Endothelial cell of umbilical vein (primary cell): ENCODE measurements around the gene ENO2. TPM values are rescaled to one million over a fixed set of nuclear protein-coding genes. Genes with fewer than 3 reads are reported as not detected.

Experiments
- BruUV-seq: library from RNA; stranded (reverse); fragments of 400-500 nt; replicated peaks from 2 replicates; lab custom pipeline; 2021; lab: Mats Ljungman, UMichigan
- CTCF ChIA-PET: fragments of 300-600, 350-600 bp; sonication (Branson Sonifier 250); formaldehyde crosslinking; loops from one replicate; lab custom pipeline; 2021; ENCODE audit warnings: antibody characterized with exemption, inconsistent platforms; lab: Charles Lee
- POLR2A ChIA-PET: fragments of 300-600, 350-600 bp; sonication (Branson Sonifier 250); formaldehyde crosslinking; loops from one replicate; lab custom pipeline; 2021; ENCODE audit warnings: antibody characterized with exemption, inconsistent platforms; lab: Charles Lee
- DNase-seq: peaks from one replicate; pipeline ENCODE4 v3.0.0-alpha.2; 2011; ENCODE audit warnings: low read depth, low spot score
- FAIRE-seq: peaks from 2 replicates; lab custom pipeline; 2011; peaks lifted over from hg19 to GRCh38; lab: Jason Lieb, UNC
- H2AFZ ChIP-seq: 2 replicates; pipeline ENCODE4 v1.6.0; 2012; ENCODE audit warnings: low read depth, low read length, control low read depth, inconsistent platforms
- H3K27ac ChIP-seq: 2 replicates; pipeline ENCODE4 v1.5.1; 2011; ENCODE audit warnings: low read depth, mild to moderate bottlenecking, control low read depth, low read length, moderate library complexity; ENCODE audit not compliant: insufficient read depth
- H3K27me3 ChIP-seq, 2 experiments: 2 replicates each; pipeline versions ENCODE4 v1.6.0 to v1.6.1; 2011; ENCODE audit warnings: low read length in 2 of 2, mixed read lengths in 1 of 2; ENCODE audit not compliant: control insufficient read depth in 2 of 2, insufficient read depth in 2 of 2
- H3K36me3 ChIP-seq, 2 experiments: 2 replicates in 1 of 2; 3 replicates in 1 of 2; pipeline ENCODE4 v1.5.1; 2011; ENCODE audit warnings: low read length in 2 of 2, mild to moderate bottlenecking in 1 of 2, moderate library complexity in 1 of 2; ENCODE audit not compliant: control insufficient read depth in 2 of 2, insufficient read depth in 2 of 2; ENCODE audit errors: extremely low read depth in 1 of 2
- H3K4me1 ChIP-seq: 3 replicates; pipeline ENCODE4 v1.5.1; 2011; ENCODE audit warnings: mild to moderate bottlenecking, low read length; ENCODE audit not compliant: control insufficient read depth, insufficient read depth; ENCODE audit errors: extremely low read depth
- H3K4me2 ChIP-seq: 2 replicates; pipeline ENCODE4 v1.6.1; 2011; ENCODE audit warnings: low read length, control low read depth, mixed read lengths; ENCODE audit not compliant: insufficient read depth
- H3K4me3 ChIP-seq, 3 experiments: fragments of 200-600 bp in 1 of 3; sonication (generic), shearing (Covaris generic) in 1 of 3; replicated peaks in 1 of 3; 2 replicates each; pipeline ENCODE4 v1.5.1; 2011 to 2016; ENCODE audit warnings: control low read depth in 3 of 3, low read length in 3 of 3, mild to moderate bottlenecking in 2 of 3, inconsistent platforms in 1 of 3, low read depth in 1 of 3, moderate library complexity in 1 of 3; ENCODE audit not compliant: insufficient read depth in 1 of 3
- H3K79me2 ChIP-seq: 2 replicates; pipeline ENCODE4 v1.6.0; 2012; ENCODE audit warnings: low read length, inconsistent platforms; ENCODE audit not compliant: control insufficient read depth, insufficient read depth
- H3K9ac ChIP-seq: replicated peaks from 2 replicates; pipeline ENCODE3; 2011; ENCODE audit warnings: low read length, control low read depth; ENCODE audit not compliant: insufficient read depth; ENCODE audit errors: extremely low read depth
- H3K9me1 ChIP-seq: replicated peaks from 3 replicates; pipeline ENCODE4 v1.6.0; 2011; ENCODE audit warnings: mild to moderate bottlenecking, low read length; ENCODE audit not compliant: control insufficient read depth, insufficient read depth; ENCODE audit errors: extremely low read depth
- H3K9me3 ChIP-seq: replicated peaks from 2 replicates; pipeline ENCODE4 v1.5.1; 2012; ENCODE audit warnings: low read length, inconsistent platforms; ENCODE audit not compliant: control insufficient read depth, insufficient read depth
- H4K20me1 ChIP-seq: replicated peaks from 2 replicates; pipeline ENCODE3; 2011; ENCODE audit warnings: mild to moderate bottlenecking, low read length; ENCODE audit not compliant: control insufficient read depth, insufficient read depth; ENCODE audit errors: extremely low read depth
- EZH2 ChIP-seq: IDR thresholded peaks from 2 replicates; pipeline ENCODE4 v1.6.1; 2012; ENCODE audit warnings: borderline replicate concordance, low read depth, mild to moderate bottlenecking, moderate library complexity, low read length, inconsistent platforms; ENCODE audit not compliant: severe bottlenecking
- FOS ChIP-seq: IDR thresholded peaks from 2 replicates; pipeline ENCODE4 v1.6.1; 2011; ENCODE audit warnings: mild to moderate bottlenecking, low read length, moderate library complexity, borderline replicate concordance; ENCODE audit not compliant: insufficient read depth
- GATA2 ChIP-seq: IDR thresholded peaks from 2 replicates; pipeline ENCODE4 v1.7.0; 2011; ENCODE audit warnings: low read depth, mild to moderate bottlenecking, moderate library complexity, mixed read lengths, low read length; ENCODE audit not compliant: insufficient read length, insufficient read depth
- JUN ChIP-seq: IDR thresholded peaks from 2 replicates; pipeline ENCODE4 v1.6.1; 2011; ENCODE audit warnings: borderline replicate concordance, low read depth; ENCODE audit not compliant: insufficient read length, insufficient read depth
- MYC ChIP-seq: IDR thresholded peaks from one replicate; pipeline ENCODE4 v1.6.1; 2011; ENCODE audit warnings: mild to moderate bottlenecking, low read depth, low read length
- POLR2A ChIP-seq: IDR thresholded peaks from 2 replicates; pipeline ENCODE4 v1.6.1; 2012; ENCODE audit warnings: low read depth, mild to moderate bottlenecking, control low read depth, low read length
- POLR2AphosphoS5 ChIP-seq: IDR thresholded peaks from 2 replicates; pipeline ENCODE4 v1.6.1; 2012; ENCODE audit warnings: low read depth, mild to moderate bottlenecking, control low read depth, low read length, moderate library complexity; ENCODE audit not compliant: insufficient read depth
- dilution Hi-C: fragments of 300-500 bp; cut with MboI; formaldehyde crosslinking; loops from one replicate; pipeline ENCODE4 v1.15.0; 2019; ENCODE audit warnings: low sequenced_read_pairs; ENCODE audit not compliant: extremely low pct_ligation_motif_present
- intact Hi-C: fragments of 100-400 bp; cut with micrococcal nuclease; formaldehyde crosslinking; loops from one replicate; pipeline ENCODE4 v1.10.0; 2022
- polyA plus RNA-seq, 4 experiments: library from polyadenylated mRNA; depleted of rRNA in 3 of 4; stranded (reverse) in 3 of 4; unstranded in 1 of 4; fragments of >200 nt; gene quantifications; 2 replicates each; pipeline versions ENCODE4 v1.2.1 to v1.2.3, GENCODE V29; 2011 to 2012; ENCODE audit warnings: missing spikeins in 1 of 4
- total RNA-seq: library from RNA; stranded (reverse); gene quantifications from 2 replicates; pipeline ENCODE4 v1.2.3, GENCODE V29; 2021
- TF ChIP-seq, protein P1 (sequence below): IDR thresholded peaks from 2 replicates; pipeline ENCODE4 v1.6.1; 2011; ENCODE audit not compliant: insufficient read depth, insufficient read length
- TF ChIP-seq, protein P2 (sequence below), 2 donors: IDR thresholded peaks; 1 replicate in 1 of 2; 2 replicates in 1 of 2; pipeline ENCODE4 v1.5.1; 2011; ENCODE audit warnings: low read length in 2 of 2, mild to moderate bottlenecking in 2 of 2, moderate library complexity in 2 of 2, control low read depth in 1 of 2, inconsistent platforms in 1 of 2, low read depth in 1 of 2; ENCODE audit not compliant: insufficient read depth in 1 of 2; ENCODE audit errors: extremely low read depth in 1 of 2

The ENO2 gene
- total and polyA plus RNA-seq, 2 donors (not counting 3 experiments of a cell fraction or from before 2014, with no cell fraction given), result 11.4 to 18.6 TPM

DNA sequence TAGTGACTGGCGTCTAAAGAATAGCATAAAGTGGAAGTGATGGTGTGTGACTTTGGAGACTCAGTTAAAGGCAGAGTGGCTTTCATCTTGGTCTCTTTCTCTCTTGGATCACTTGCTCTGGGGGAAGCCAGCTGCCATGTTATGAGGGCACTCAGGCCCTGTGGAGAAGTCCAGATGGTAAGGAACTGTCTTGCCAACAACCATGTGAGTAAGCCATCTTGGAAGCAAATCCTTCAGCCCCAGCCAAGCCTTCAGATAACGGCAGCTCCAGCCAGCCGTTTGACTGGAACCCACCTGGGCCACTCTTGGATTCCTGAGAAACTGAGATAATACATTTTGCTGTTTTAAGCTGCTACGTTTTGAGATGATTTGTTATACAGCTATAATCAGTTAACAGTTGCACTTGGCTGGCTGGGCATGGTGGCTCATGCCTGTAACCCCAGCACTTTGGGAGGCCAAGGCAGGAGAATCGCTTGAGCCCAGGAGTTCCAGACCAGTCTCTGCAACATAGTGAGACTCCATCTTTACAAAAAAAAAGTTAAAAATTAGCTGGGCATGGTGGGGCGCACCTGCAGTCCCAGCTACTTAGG lies 17.4 kb upstream of the ENO2 start:
- Histone ChIP-seq H3K4me3 (no peak overlapping the region), H3K4me2 (no peak overlapping the region), H3K27me3 (no peaks in the 10 kb centered on the region), H3K27ac (no peak overlapping the region), H3K4me1 (no peaks in the 10 kb centered on the region), H3K36me3 (no peaks in the 10 kb centered on the region), H3K9ac (no peak overlapping the region), H3K9me3 (no peaks in the 10 kb centered on the region), H3K9me1 (no peaks in the 10 kb centered on the region), H4K20me1 (no peaks in the 10 kb centered on the region), H2AFZ (no peak overlapping the region), H3K79me2 (no peaks in the 10 kb centered on the region)
- FAIRE-seq (no peak), DNase-seq (no peak)
- ChIA-PET POLR2A (no interaction called here), CTCF (interaction anchor here (1.3 to 2.3 kb wide), 2 partner anchors 10 to 16 kb away, joined by 3 to 7 read pairs; no protein-coding TSS in a partner anchor)
- BruUV-seq, result no TSS peak
- intact Hi-C loops (no loop called here), dilution Hi-C loops (no loop called here)
- no peak for TF ChIP-seq EZH2

DNA sequence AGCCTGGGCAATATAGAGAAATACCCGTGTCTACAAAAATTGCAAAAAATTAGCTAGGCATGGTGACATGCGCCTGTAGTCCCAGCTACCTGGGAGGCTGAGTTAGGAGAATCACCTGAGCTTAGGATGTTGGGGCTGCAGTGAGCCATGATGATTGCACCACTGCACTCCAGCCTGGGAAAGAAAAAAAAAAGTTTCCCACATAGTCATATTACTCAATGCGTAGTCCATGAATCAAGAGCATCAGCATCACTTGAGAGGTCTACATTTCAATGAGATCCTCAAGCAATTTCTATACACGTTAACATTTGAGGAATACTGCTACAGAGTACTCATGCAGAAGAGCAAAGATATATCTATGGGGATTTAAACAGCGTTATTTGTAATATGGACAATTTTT lies 15.0 kb upstream of the ENO2 start:
- POLR2A ChIA-PET, result no interaction called here
- dilution Hi-C loops (no loop called here), intact Hi-C loops (no loop called here)
- Histone ChIP-seq H2AFZ (no peak overlapping the region), H3K79me2 (no peaks in the 10 kb centered on the region), H3K9ac (no peak overlapping the region), H3K4me3 (no peak overlapping the region), H4K20me1 (no peaks in the 10 kb centered on the region), H3K27me3 (no peaks in the 10 kb centered on the region), H3K4me1 (peaks cover 3% of the 10 kb centered on the region), H3K4me2 (no peak overlapping the region), H3K9me3 (no peaks in the 10 kb centered on the region), H3K9me1 (no peaks in the 10 kb centered on the region), H3K27ac (no peak overlapping the region), H3K36me3 (no peaks in the 10 kb centered on the region)
- CTCF ChIA-PET, result interaction anchor here (1.1 to 2.6 kb wide), 4 partner anchors 8 to 30 kb away, joined by 4 to 8 read pairs (median 6); partner anchors contain the start of gene SPSB2
- peak; percentile 4 for FAIRE-seq
- TF ChIP-seq, protein P1, sequence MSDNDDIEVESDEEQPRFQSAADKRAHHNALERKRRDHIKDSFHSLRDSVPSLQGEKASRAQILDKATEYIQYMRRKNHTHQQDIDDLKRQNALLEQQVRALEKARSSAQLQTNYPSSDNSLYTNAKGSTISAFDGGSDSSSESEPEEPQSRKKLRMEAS, result no peak
- TF ChIP-seq POLR2AphosphoS5, result no peak
- TF ChIP-seq GATA2, result no peak
- no peak for TF ChIP-seq JUN
- TF ChIP-seq POLR2A, result no peak
- TF ChIP-seq FOS, result no peak
- TF ChIP-seq, protein P2, sequence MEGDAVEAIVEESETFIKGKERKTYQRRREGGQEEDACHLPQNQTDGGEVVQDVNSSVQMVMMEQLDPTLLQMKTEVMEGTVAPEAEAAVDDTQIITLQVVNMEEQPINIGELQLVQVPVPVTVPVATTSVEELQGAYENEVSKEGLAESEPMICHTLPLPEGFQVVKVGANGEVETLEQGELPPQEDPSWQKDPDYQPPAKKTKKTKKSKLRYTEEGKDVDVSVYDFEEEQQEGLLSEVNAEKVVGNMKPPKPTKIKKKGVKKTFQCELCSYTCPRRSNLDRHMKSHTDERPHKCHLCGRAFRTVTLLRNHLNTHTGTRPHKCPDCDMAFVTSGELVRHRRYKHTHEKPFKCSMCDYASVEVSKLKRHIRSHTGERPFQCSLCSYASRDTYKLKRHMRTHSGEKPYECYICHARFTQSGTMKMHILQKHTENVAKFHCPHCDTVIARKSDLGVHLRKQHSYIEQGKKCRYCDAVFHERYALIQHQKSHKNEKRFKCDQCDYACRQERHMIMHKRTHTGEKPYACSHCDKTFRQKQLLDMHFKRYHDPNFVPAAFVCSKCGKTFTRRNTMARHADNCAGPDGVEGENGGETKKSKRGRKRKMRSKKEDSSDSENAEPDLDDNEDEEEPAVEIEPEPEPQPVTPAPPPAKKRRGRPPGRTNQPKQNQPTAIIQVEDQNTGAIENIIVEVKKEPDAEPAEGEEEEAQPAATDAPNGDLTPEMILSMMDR (IDR thresholded peaks at IDR 0.05; ENCODE audit: extremely low read depth in 1 of 2, insufficient read depth in 1 of 2, low read depth in 1 of 2, low read length in 2 of 2), result no peak
- no peak for TF ChIP-seq MYC
- TF ChIP-seq EZH2, result no peak
- BruUV-seq, result no TSS peak
- no peak for DNase-seq
